B cell (primary cell): Measurements from ENCODE around the gene GUCY1A1. TPM values are rescaled to one million over a fixed set of nuclear protein-coding genes. Genes with fewer than 3 reads are reported as not detected.
A peak's percentile ranks its signal among the peaks of the same experiment; 100 is the strongest.

Experiments used
- ATAC-seq: fragments of 200-7000 bp; cut with Tn5 transposase; one replicate; pipeline ENCODE4 v1.10.0; 2021; ENCODE audit warnings: low read depth, mild to moderate bottlenecking, moderate number of reproducible peaks, moderate library complexity
- CTCF ChIA-PET: fragments of 350-600 bp; sonication (Branson Sonifier 250); formaldehyde crosslinking; loops from one replicate; lab custom pipeline; 2021; ENCODE audit warnings: antibody characterized with exemption, inconsistent platforms; lab: Charles Lee
- POLR2A ChIA-PET: fragments of 350-600 bp; sonication (Branson Sonifier 250); formaldehyde crosslinking; loops from one replicate; lab custom pipeline; 2021; ENCODE audit warnings: antibody characterized with exemption; lab: Charles Lee
- DNase-seq: peaks from one replicate; pipeline ENCODE4 v3.0.0; 2013
- H2AFZ ChIP-seq: 2 replicates; pipeline ENCODE4 v1.6.1; 2012; ENCODE audit warnings: mild to moderate bottlenecking, low read depth, low read length; ENCODE audit not compliant: insufficient read depth, poor library complexity, severe bottlenecking
- H3K27ac ChIP-seq, 2 donors: 1 replicate in 1 of 2; 2 replicates in 1 of 2; pipeline ENCODE4 v1.5.1; 2012 to 2013; ENCODE audit warnings: low read length in 2 of 2, mild to moderate bottlenecking in 2 of 2, moderate library complexity in 1 of 2
- H3K27me3 ChIP-seq, 4 experiments: fragments of 200-600 bp in 1 of 4; sonication (generic) in 1 of 4; replicated peaks in 1 of 4; 1 replicate in 2 of 4; 2 replicates in 2 of 4; pipeline versions ENCODE4 v1.6.1 to v1.7.0; 2013 to 2016; ENCODE audit warnings: low read length in 3 of 4, mild to moderate bottlenecking in 2 of 4, mixed read lengths in 1 of 4, moderate library complexity in 1 of 4; ENCODE audit not compliant: insufficient read depth in 4 of 4, control insufficient read depth in 3 of 4; ENCODE audit errors: control extremely low read depth in 1 of 4
- H3K36me3 ChIP-seq, 2 experiments: replicated peaks in 1 of 2; 1 replicate in 1 of 2; 2 replicates in 1 of 2; pipeline versions ENCODE4 v1.6.1 to v1.7.1; 2013; ENCODE audit warnings: low read length in 1 of 2; ENCODE audit not compliant: insufficient read depth in 2 of 2, control insufficient read depth in 1 of 2; ENCODE audit errors: control extremely low read depth in 1 of 2, extremely low read depth in 1 of 2
- H3K4me1 ChIP-seq, 2 donors: fragments of 200-600 bp in 1 of 2; sonication (generic) in 1 of 2; 1 replicate in 1 of 2; 2 replicates in 1 of 2; pipeline versions ENCODE4 v1.5.1 to v1.6.1; 2013 to 2017; ENCODE audit warnings: low read length in 2 of 2; ENCODE audit not compliant: control insufficient read depth in 2 of 2, insufficient read depth in 2 of 2
- H3K4me2 ChIP-seq: replicated peaks from 2 replicates; pipeline ENCODE3; 2012; ENCODE audit warnings: mild to moderate bottlenecking, low read depth, low read length; ENCODE audit not compliant: poor library complexity, severe bottlenecking
- H3K4me3 ChIP-seq, 5 experiments: fragments of 200-600 bp in 1 of 5; sonication (generic) in 1 of 5; 1 replicate in 3 of 5; 2 replicates in 2 of 5; pipeline versions ENCODE4 v1.5.1 to v1.7.0; 2011 to 2016; ENCODE audit warnings: low read length in 4 of 5, mild to moderate bottlenecking in 4 of 5, low read depth in 2 of 5, control low read depth in 1 of 5, moderate library complexity in 1 of 5; ENCODE audit not compliant: insufficient read depth in 1 of 5; ENCODE audit errors: control extremely low read depth in 1 of 5, extremely low read depth in 1 of 5
- H3K79me2 ChIP-seq: fragments of 200-600 bp; sonication (generic); one replicate; pipeline ENCODE4 v1.6.0; 2016; ENCODE audit warnings: low read length; ENCODE audit not compliant: control insufficient read depth, insufficient read depth
- H3K9ac ChIP-seq: fragments of 200-600 bp; sonication (generic); 2 replicates; pipeline ENCODE4 v1.6.1; 2017; ENCODE audit warnings: mild to moderate bottlenecking, low read length, moderate library complexity
- H3K9me3 ChIP-seq, 3 donors: one replicate each; pipeline versions ENCODE4 v1.6.1 to v1.7.1; 2013; ENCODE audit warnings: low read length in 2 of 3; ENCODE audit not compliant: control insufficient read depth in 2 of 3, insufficient read depth in 1 of 3; ENCODE audit errors: control extremely low read depth in 1 of 3
- H4K20me1 ChIP-seq: 2 replicates; pipeline ENCODE4 v1.6.0; 2012; ENCODE audit warnings: mild to moderate bottlenecking, low read length; ENCODE audit not compliant: insufficient read depth, control insufficient read depth, poor library complexity, severe bottlenecking
- H3K27ac Mint-ChIP-seq: one replicate; pipeline ENCODE4 v1.8.0; 2021; ENCODE audit warnings: mixed read lengths
- H3K27me3 Mint-ChIP-seq: one replicate; pipeline ENCODE4 v1.8.0; 2021; ENCODE audit warnings: mixed read lengths
- H3K4me1 Mint-ChIP-seq: one replicate; pipeline ENCODE4 v1.8.0; 2021; ENCODE audit warnings: mixed read lengths
- H3K4me3 Mint-ChIP-seq: one replicate; pipeline ENCODE4 v1.8.0; 2021; ENCODE audit warnings: mixed read lengths
- H3K9me3 Mint-ChIP-seq: one replicate; pipeline ENCODE4 v1.8.0; 2022; ENCODE audit warnings: mixed read lengths; ENCODE audit not compliant: insufficient read depth
- EZH2 ChIP-seq: IDR thresholded peaks from 2 replicates; pipeline ENCODE4 v1.6.1; 2012; ENCODE audit warnings: borderline replicate concordance, low read depth, mild to moderate bottlenecking, moderate library complexity, low read length; ENCODE audit not compliant: insufficient read depth, poor library complexity, severe bottlenecking
- WGBS: methylation state at CpG from one replicate; pipeline ENCODE4 v1.1.5; 2013; ENCODE audit warnings: missing lambda C conversion rate; ENCODE audit not compliant: insufficient coverage; 5-methylcytosine and 5-hydroxymethylcytosine counted together
- intact Hi-C: fragments of 100-400 bp; cut with micrococcal nuclease; formaldehyde crosslinking; loops from one replicate; pipeline ENCODE4 v1.10.0; 2022
- polyA plus RNA-seq: library from polyadenylated mRNA; depleted of rRNA; stranded (reverse); fragments of >200 nt; gene quantifications from 2 replicates; pipeline ENCODE4 v1.2.3, GENCODE V29; 2012
- total RNA-seq, 2 donors: library from RNA; stranded (reverse); fragments of 120-200 nt in 1 of 2; gene quantifications; 1 replicate in 1 of 2; 2 replicates in 1 of 2; pipeline versions ENCODE4 v1.2.3 to v1.2.4, GENCODE V29; 2013 to 2022
- TF ChIP-seq, protein P1 (sequence below): fragments of 200-600 bp; IDR thresholded peaks from one replicate; pipeline ENCODE4 v1.8.0; 2022; ENCODE audit warnings: antibody characterized with exemption, mild to moderate bottlenecking

GUCY1A1 gene
- total and polyA plus RNA-seq, 2 donors (not counting 1 experiment from before 2014, with no cell fraction given): 0.12 to 0.25 TPM

DNA sequence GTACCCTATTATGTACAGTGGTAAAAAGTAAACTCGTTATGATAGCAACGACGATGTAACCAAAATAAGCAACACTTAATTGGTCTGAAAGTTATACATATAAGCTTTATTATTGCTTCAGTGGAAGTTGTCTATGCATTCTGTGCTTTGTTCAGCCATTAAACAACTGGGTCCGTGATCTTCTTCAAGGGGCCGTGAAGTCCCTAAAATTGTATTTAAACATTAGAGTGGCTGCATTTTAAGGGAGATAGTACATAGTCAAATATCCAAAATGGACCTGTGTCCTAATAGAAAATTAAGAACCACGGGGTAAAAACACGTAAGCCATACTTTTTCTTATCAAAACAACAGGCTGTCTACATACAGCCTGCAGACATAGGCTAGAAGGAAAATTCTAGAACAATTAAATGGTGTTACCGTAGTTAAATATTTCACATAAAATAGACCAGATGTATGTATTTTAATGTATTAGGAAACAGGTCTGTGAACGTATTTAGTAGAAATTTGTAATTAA is 2.1 kb downstream of the GUCY1A1 start:
- H3K9me3 ChIP-seq: no peaks in the 10 kb centered on the region
- peaks cover 11 to 12% of the 10 kb centered on the region in 2 donors for H3K4me1 ChIP-seq
- Mint-ChIP-seq H3K27ac (no peak overlapping the region), H3K4me1 (peaks cover 21% of the 10 kb centered on the region), H3K27me3 (peaks cover 44% of the 10 kb centered on the region), H3K4me3 (peak overlapping the region; percentile 82), H3K9me3 (no peaks in the 10 kb centered on the region)
- no peaks in the 10 kb centered on the region for H3K79me2 ChIP-seq
- peak overlapping the region; percentile 73 for H3K4me2 ChIP-seq
- intact Hi-C loops: no loop called here
- no peaks in the 10 kb centered on the region for H4K20me1 ChIP-seq
- WGBS: no CpG with 5 or more reads among the region's 9 CpGs
- ATAC-seq: no peak
- ChIA-PET CTCF (no interaction called here), POLR2A (no interaction called here)
- H3K4me3 ChIP-seq: no peak overlapping the region
- no peaks in the 10 kb centered on the region for H3K36me3 ChIP-seq
- H3K9ac ChIP-seq: no peak overlapping the region
- DNase-seq: peak; percentile 3
- H2AFZ ChIP-seq: peak overlapping the region; percentile 19
- H3K27me3 ChIP-seq: peaks cover 0 to 12% (median 1%) of the 10 kb centered on the region in 4 experiments
- TF ChIP-seq, protein P1, sequence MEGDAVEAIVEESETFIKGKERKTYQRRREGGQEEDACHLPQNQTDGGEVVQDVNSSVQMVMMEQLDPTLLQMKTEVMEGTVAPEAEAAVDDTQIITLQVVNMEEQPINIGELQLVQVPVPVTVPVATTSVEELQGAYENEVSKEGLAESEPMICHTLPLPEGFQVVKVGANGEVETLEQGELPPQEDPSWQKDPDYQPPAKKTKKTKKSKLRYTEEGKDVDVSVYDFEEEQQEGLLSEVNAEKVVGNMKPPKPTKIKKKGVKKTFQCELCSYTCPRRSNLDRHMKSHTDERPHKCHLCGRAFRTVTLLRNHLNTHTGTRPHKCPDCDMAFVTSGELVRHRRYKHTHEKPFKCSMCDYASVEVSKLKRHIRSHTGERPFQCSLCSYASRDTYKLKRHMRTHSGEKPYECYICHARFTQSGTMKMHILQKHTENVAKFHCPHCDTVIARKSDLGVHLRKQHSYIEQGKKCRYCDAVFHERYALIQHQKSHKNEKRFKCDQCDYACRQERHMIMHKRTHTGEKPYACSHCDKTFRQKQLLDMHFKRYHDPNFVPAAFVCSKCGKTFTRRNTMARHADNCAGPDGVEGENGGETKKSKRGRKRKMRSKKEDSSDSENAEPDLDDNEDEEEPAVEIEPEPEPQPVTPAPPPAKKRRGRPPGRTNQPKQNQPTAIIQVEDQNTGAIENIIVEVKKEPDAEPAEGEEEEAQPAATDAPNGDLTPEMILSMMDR: no peak
- TF ChIP-seq EZH2: no peak
- no peak overlapping the region for H3K27ac ChIP-seq

DNA sequence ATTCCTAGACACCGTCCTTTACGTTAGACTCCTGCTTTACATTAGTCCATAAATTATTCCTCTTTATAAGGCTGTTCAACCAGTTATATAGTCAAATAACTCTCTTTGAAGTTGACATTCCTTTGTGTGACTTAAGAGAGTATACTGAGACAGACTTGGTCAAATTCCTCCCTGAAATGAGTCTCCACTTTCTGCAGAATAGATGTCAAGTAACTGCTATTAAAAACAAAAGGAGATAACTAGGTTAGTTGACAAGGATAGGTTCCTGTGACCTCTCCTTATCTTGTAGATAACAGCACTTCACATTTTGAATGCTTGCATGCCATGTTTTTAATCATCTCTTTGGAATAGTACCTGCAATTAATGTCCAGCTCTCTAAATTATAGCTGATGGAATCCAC is 5.7 kb downstream of the GUCY1A1 start:
- ChIA-PET CTCF (no interaction called here), POLR2A (no interaction called here)
- no peak overlapping the region for H3K4me3 Mint-ChIP-seq
- no peaks in the 10 kb centered on the region for H3K36me3 ChIP-seq
- no peak overlapping the region for H3K4me3 ChIP-seq
- DNase-seq (no peak), ATAC-seq (no peak)
- no peak overlapping the region for H3K4me2 ChIP-seq
- H3K79me2 ChIP-seq: no peaks in the 10 kb centered on the region
- TF ChIP-seq, protein P1: no peak
- no peak for TF ChIP-seq EZH2
- no peak overlapping the region for H2AFZ ChIP-seq
- H3K4me1 Mint-ChIP-seq: peaks cover 17% of the 10 kb centered on the region
- H3K27ac ChIP-seq: no peak overlapping the region
- H3K27ac Mint-ChIP-seq: no peak overlapping the region
- intact Hi-C loops: no loop called here
- H4K20me1 ChIP-seq: no peaks in the 10 kb centered on the region
- H3K27me3 Mint-ChIP-seq: peaks cover 20% of the 10 kb centered on the region
- peaks cover 5 to 9% of the 10 kb centered on the region in 2 donors for H3K4me1 ChIP-seq
- no peaks in the 10 kb centered on the region for H3K9me3 Mint-ChIP-seq
- WGBS: 100% methylated on average over 2 of the region's 2 CpGs
- H3K9me3 ChIP-seq: no peaks in the 10 kb centered on the region
- no peaks in the 10 kb centered on the region for H3K27me3 ChIP-seq
- H3K9ac ChIP-seq: no peak overlapping the region
